ENCODE results near the gene AP4S1. TPM values are rescaled to one million over a fixed set of nuclear protein-coding genes. Genes with fewer than 3 reads are reported as not detected.
"Not testable (repeated sequence)": the region's sequence is repeated elsewhere in the genome, so short reads cannot be mapped to it uniquely, and the experiment has no call there.

The AP4S1 gene
- total RNA-seq, 1 experiment from 2014 or later, result 13.1 TPM

DNA sequence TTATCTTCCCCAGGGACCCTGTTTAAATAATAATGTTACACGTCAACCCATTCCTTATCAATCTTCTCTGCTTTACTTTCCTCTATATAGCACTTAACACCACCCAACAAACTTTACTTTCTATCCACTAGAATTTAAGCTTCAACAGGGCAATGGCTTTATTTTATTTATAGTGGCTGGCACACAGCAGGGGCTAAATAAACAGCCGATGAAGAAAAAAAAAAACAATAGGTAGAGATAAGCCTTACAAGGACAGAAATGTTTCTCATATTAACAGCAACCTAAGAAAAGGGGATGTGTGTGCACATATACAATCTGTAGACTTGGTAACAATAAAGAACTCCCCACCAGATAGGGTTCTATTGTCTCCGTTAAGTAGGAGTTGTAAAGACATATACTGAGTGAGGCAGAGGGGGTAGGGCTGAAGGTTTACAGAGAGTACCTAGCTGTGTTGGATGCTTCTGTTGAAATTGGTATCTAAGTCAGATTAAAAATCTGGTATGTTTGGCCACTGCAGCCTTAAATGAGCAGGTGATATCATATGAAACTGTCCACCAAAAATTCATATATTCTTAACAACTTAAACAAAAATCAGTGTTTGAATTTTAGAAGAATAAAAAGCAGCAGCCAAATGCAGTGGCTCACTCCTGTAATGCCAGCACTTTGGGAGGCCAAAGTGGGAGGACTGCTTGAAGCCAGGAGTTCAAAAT lies 24.7 kb upstream of the AP4S1 start:
- no peak for DNase-seq (ENCODE audit: low read depth)
- in situ Hi-C loops (cut with HindIII; ENCODE audit: low pct_unique_long_range_greater_than_20kb, low sequenced_read_pairs), result no loop called here

DNA sequence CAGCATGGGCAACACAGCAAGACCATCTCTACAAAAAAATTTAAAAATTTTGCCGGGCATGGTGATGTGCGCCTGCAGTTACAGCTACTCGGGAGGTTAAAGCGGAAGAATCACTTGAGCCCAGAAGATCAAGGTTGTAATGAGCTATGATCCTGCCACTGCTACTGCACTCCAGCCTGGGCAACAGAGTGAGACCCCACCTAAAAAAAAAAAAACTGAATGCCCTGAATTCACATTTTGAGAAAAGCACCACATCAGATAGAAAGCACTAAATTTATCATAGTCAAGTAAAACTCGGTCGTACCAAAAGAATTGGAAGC lies 24.1 kb upstream of the AP4S1 start:
- in situ Hi-C loops (cut with HindIII; ENCODE audit: low pct_unique_long_range_greater_than_20kb, low sequenced_read_pairs), result no loop called here
- no peak for DNase-seq (ENCODE audit: low read depth)

DNA sequence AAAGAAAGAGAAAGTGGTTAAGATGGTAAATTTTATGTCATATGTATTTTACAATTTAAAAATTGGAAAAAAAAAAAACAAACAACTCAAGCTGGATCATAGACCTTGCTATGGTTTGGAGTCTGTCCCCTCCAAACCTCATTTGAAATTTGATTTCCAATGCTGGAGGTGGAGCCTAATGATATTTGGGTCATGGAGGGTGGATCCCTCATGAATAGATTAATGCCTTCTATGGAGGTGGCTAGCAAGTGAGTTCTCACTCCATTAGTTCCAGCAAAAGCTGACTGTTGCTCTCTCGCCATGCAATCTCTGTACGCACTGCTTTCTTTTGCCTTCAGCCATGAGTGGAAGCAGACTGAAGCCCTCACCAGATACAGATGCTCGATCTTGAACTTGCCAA lies 22.2 kb upstream of the AP4S1 start:
- in situ Hi-C loops (cut with HindIII; ENCODE audit: low pct_unique_long_range_greater_than_20kb, low sequenced_read_pairs), result no loop called here
- DNase-seq (ENCODE audit: low read depth), result no peak

DNA sequence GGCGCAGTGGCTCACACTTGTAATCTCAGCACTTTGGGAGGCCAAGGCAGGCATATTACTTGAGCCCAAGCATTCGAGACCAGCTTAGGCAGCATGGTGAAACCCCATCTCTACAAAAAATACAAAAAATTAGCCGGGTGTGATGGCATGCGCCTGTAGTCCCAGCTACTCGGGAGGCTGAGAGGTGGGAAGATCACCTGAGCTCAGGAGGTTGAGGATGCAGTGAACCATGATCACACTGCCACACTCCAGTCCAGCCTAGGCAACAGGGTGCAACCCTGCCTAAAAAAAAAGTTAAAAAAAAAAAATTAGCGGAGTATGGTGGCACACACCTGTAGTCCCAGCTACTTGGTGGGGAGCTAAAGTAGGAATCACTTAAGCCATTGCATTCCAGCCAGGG lies 21.4 kb upstream of the AP4S1 start:
- DNase-seq (ENCODE audit: low read depth); in situ Hi-C loops (cut with HindIII; ENCODE audit: low pct_unique_long_range_greater_than_20kb, low sequenced_read_pairs): not testable (repeated sequence)

DNA sequence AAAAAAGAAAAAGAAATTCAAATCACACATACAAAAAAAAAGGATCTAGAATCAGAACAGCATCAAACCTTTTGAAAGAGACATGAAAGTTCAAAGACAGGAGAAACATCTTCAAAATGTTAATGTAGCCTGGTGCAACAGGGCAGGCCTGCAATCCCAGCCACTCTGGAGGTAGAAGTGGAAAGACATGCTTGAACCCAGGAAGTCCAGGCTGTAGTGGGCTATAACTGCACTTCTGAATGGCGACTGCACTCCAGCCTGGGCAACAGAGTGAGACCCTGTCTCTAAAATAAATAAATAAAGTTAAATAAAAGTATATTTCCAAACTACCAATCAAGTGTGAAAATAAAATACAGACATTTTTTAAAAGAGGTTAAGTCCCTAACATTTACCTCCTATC lies 18.7 kb upstream of the AP4S1 start:
- DNase-seq (ENCODE audit: low read depth), result no peak
- in situ Hi-C loops (cut with HindIII; ENCODE audit: low pct_unique_long_range_greater_than_20kb, low sequenced_read_pairs), result no loop called here

DNA sequence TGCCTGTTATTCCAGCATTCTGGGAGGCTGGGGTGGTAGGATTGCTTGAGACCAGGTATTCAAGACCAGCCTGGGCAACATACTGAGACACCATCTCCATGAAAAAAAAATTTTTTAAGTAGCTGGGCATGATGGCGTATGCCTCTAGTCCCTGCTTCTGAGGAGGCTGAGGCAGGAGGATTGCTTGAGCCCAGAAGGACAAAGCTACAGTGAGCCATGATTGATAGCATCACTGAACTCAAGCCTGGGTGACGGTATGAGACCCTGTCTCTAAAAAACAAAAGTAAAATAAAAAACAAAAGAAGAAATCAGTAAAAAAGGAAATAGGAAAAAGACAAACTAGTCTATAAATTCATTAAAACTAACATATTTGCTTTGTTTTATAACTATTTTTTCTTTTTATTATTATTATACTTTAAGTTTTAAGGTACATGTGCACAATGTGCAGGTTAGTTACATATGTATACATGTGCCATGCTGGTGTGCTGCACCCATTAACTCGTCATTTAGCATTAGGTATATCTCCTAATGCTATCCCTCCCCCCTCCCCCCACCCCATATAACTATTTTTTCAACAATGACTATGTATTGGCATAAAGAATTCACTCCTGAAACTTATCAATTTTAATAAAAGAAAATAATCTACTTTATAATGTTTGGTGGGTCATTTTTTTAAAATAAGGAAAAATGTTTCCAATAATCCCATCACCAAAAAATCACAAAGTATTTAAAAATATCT lies 15.4 kb upstream of the AP4S1 start:
- DNase-seq (ENCODE audit: low read depth), result no peak
- in situ Hi-C loops (cut with HindIII; ENCODE audit: low pct_unique_long_range_greater_than_20kb, low sequenced_read_pairs), result no loop called here

DNA sequence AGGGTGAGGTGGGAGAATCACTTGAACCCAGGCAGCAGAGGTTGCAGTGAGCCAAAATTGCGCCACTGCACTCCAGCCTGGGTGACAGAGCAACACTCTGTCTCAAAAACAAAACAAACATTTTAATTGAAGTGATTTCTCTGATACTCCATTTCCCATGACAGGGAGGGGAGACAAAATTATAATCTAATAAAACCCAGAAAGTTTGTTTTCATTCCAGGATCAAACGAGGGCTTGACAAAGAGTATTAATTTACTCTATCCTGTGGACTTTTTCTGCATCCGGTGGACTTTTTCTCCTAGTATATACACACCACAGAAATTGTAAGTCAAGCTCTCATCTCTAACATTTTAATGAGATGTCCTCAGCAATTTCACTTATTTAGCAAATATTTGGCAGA lies 14.5 kb upstream of the AP4S1 start:
- in situ Hi-C loops (cut with HindIII; ENCODE audit: low pct_unique_long_range_greater_than_20kb, low sequenced_read_pairs), result no loop called here
- no peak for DNase-seq (ENCODE audit: low read depth)

DNA sequence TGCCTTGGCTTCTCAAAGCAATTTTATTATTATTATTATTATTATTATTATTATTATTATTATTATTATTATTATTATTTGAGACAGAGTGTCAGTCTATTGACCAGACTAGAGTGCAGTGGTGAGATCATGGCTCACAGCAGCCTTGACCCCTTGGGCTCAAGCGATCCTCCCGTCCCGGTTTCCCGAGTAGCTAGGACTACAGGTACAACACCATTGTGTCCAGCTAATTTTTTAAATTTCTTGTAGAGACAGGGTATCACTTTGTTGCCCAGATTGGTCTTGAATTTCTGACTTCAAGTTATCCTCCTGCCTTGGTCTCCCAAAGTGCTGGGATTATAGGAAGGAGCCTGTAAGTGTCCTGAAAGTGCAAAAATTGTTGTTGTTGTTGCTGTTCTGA lies 11.6 kb upstream of the AP4S1 start:
- DNase-seq (ENCODE audit: low read depth), result no peak
- in situ Hi-C loops (cut with HindIII; ENCODE audit: low pct_unique_long_range_greater_than_20kb, low sequenced_read_pairs), result no loop called here

DNA sequence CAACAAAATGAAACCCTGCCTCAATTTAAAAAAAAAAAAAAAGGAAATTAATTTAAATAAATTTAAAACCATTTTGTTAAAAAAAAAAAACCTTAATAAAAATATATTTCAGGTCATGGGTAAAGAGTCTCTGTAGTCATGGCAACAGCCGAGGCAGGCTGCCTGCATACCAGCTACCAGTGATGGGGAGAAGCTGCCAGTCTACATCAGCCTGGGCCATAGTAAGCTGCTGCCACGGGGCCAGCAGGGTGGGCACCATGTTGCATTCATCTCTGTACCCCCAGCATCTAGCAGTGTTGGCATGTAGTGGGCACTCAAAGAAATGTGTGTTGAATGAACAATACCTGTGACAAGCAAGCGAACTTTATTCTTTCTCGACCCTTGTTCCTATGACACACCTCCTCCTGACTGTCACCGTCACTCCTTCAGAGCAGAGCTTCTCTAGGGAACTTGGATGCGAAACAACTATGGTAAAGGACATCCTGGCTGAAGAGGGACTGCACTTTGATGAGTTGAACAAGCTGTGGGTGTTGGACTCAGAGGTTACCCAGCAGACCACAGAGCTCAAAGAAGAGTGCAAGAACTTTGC lies 7.3 kb upstream of the AP4S1 start:
- in situ Hi-C loops (cut with HindIII; ENCODE audit: low pct_unique_long_range_greater_than_20kb, low sequenced_read_pairs), result no loop called here
- DNase-seq (ENCODE audit: low read depth), result no peak

DNA sequence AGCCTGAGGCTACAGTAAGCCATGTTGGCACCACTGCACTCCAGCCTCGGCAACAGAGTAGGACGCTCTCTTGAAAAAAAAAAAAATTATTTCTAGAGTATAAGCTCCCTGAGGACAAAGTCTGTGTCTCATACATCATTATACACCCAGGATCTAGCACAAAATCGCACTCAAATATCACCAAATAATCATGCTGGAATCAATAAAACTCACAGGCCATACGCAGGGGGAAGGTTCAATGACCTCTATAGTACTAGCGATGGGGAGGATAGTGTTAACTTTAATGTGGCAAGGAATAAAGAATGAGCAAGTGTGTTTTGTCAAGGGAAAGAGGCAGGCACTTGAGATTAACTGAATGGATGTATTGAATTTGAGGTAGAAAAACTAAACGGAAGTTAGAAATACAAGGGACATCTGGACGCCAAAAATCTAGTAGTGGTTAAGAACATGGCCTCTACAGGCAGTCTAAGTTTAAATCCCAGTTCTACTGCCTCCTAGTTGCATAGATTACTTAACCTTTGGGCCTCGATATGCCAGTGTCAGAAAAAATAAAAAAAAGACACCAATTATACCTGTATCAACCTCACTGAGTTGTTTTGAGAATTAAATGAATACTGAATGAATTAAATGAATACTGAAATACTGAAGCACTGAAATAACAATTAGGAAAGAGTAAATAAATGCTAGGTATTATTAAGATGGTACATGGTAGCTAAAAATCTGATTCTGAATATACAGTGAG lies 4.4 kb upstream of the AP4S1 start:
- in situ Hi-C loops (cut with HindIII; ENCODE audit: low pct_unique_long_range_greater_than_20kb, low sequenced_read_pairs), result no loop called here
- DNase-seq (ENCODE audit: low read depth), result no peak

DNA sequence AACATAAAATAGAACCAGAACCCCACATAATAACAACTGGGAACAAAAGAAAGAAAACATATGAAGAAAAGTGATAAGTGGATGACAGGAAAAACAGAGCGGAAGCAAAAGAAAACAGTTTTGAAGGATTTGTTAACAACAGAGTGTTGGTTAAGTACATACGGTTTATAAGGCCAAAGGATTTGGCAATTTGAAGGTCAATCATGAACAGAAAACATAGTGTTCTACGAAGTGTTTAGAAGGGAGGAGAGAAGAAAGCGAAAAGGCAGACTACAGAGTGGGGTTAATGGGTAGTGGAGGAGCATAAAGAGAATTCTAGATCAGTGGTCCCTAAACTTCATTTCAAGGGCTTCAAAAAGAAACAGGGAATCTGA lies 3.9 kb upstream of the AP4S1 start:
- in situ Hi-C loops (cut with HindIII; ENCODE audit: low pct_unique_long_range_greater_than_20kb, low sequenced_read_pairs), result no loop called here
- DNase-seq (ENCODE audit: low read depth), result no peak

DNA sequence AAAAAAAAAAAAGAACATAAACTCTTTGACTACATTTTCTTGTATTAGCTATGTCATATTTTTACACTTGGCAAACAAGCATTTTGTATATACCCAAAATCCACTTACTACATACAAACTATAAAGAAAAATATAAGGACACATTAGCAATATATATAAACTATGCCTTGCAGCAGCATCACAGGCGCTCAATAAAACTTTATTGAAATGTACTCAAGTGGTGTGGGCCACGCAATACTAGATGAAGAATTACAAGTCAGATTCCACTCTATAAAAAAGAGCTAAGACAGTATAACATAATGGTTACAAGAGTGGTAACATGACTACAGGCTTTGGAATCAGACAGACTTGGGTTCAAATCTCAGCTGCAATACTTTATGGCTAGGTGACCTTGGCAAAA lies 3.1 kb upstream of the AP4S1 start:
- DNase-seq (ENCODE audit: low read depth), result no peak
- in situ Hi-C loops (cut with HindIII; ENCODE audit: low pct_unique_long_range_greater_than_20kb, low sequenced_read_pairs), result no loop called here

DNA sequence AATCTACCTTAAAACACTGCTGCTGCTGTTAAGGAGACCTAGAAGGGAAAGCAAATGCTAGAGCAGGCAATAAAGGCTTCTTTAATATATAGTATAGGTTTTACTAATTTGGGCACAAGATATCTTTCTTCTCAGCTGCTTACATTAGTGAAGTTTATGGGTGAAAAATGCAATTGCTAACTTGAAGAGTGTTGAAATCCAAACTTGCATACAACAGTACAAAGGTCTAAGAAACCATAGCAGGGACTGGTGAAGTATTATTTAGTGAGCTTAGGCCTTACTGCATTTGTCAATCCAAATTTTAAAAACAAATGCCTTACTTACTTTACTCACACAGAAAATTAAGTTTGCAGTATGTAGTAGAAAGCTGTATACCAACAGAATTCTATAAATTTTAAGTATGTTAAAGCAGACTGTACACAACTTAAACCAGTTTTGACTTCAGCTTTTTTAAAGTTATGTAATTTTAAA lies 1.4 kb upstream of the AP4S1 start:
- DNase-seq (ENCODE audit: low read depth), result no peak
- in situ Hi-C loops (cut with HindIII; ENCODE audit: low pct_unique_long_range_greater_than_20kb, low sequenced_read_pairs), result no loop called here

DNA sequence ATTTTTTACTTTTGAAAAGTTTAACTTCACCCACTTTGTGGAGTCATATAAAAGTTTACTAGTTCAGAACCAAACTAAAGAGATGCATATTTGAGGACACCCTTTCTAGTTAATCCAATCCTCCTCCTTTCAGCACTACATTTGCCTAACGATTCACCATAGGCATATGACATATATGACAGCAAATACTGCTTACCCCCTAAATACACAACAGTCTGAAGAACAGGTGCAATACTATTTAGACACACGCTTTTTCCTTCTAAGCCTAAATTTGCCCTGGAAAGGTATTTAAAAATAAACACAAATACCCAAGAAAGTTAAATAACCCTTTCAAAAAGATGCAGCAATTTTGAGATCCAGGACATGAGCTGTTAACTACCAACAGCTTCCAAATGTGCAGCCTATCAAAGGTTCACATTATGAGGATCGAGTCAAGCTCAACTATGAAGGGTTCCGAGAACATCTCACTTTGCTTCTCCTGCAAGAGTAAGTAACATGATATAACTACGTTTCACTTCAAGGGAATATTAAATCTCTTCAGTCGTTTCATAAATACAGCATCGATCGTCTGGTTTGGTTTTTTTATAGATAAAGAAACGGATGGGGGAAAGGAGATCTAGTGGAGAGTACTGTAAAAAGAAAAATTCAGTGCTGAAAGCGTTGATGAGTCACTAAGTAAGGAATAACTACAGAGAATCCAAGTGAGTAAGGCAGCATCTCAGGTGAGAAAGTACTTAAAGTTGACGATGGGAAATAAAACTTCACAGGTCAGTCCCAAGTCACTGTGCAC lies 677 bp upstream of the AP4S1 start:
- in situ Hi-C loops (cut with HindIII; ENCODE audit: low pct_unique_long_range_greater_than_20kb, low sequenced_read_pairs), result no loop called here
- no peak for DNase-seq (ENCODE audit: low read depth)

DNA sequence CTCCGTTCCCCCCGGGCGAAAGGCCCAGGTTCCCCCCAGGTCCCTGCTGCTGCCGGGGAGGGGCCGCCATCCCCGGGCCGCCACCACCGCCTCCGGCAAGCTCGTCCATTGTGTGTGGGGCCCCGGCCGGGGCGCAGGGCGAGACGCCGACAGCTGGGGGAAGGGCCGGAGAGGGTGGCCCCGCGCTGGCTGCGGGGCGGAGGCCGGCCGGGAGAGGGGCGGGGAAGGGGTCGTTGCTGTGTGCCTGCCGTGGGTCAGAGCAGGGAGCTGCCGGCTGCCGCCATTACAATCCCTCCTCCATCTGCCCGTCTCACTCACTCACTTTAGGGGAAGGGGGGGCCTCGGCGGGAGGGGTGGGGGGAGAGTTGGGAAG lies 614 bp downstream of the AP4S1 start, which contains the start of gene STRN3:
Gene STRN3, minus strand, starts transcription at position 303 of the 373 bp plus-strand sequence. Its CDS starts 194 bp downstream, at position 109.
- in situ Hi-C loops (cut with HindIII; ENCODE audit: low pct_unique_long_range_greater_than_20kb, low sequenced_read_pairs), result no loop called here
- no peak for DNase-seq (ENCODE audit: low read depth)

DNA sequence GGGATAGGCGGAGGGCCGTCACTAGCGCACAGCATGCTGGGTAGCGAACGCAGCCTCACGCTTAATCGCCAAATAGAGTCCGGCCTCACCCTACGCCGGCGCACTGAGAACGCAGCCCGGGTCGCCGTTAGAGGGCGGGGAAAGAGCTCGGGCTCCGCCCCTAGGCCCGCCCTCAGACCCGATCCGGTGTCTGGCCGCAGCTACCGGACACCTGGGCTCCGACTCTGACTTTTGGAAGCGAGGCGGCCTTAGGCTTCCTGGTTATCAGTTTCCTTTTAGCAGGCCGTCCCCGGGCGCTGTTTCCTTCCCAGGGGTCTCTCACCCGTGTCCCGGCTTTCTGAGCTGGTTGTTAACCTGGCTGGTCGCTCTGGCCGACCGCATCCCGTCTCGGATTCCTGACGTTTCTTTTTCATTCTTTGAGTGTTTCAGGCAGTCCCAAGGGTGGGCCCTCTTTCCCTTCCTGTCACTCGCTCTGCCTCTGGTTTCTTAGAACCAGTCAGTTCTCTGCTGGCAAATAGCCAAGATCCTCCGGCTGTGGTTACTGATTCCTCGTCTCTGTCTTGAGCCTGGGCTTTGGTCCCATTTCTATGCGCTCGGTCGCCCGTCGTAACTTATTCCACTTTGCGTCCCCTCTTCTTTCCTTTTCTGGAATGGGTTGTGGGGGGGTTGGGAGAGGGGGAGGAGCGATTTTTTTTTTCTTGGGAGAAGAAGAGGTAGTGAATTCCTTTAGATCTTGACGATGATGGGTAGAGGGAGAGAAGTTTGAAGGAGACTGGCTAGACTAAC lies 1.2 kb downstream of the AP4S1 start:
- DNase-seq (ENCODE audit: low read depth), result peak; percentile 95
- in situ Hi-C loops (cut with HindIII; ENCODE audit: low pct_unique_long_range_greater_than_20kb, low sequenced_read_pairs), result no loop called here

DNA sequence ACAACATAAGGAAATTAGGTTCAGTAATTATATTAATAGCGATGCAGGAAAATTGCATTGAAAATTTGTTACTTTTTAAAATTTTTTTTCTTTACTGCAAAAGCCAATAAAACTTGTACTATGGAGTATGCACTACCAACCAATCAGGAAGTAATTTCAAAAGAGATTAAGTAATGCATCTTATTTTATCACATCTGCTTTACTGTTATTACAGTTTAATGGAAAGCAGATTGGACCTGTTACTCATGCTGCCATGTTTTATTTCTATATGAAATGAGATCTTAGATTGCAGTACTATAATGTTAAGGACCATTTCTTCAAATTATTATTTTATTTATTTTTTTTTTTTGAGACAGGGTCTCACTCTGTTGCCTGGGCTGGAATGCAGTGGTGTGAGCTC lies 2.4 kb downstream of the AP4S1 start:
- DNase-seq (ENCODE audit: low read depth), result no peak
- in situ Hi-C loops (cut with HindIII; ENCODE audit: low pct_unique_long_range_greater_than_20kb, low sequenced_read_pairs), result no loop called here
